Measurements from ENCODE around the gene ATP5F1E.

DNA sequence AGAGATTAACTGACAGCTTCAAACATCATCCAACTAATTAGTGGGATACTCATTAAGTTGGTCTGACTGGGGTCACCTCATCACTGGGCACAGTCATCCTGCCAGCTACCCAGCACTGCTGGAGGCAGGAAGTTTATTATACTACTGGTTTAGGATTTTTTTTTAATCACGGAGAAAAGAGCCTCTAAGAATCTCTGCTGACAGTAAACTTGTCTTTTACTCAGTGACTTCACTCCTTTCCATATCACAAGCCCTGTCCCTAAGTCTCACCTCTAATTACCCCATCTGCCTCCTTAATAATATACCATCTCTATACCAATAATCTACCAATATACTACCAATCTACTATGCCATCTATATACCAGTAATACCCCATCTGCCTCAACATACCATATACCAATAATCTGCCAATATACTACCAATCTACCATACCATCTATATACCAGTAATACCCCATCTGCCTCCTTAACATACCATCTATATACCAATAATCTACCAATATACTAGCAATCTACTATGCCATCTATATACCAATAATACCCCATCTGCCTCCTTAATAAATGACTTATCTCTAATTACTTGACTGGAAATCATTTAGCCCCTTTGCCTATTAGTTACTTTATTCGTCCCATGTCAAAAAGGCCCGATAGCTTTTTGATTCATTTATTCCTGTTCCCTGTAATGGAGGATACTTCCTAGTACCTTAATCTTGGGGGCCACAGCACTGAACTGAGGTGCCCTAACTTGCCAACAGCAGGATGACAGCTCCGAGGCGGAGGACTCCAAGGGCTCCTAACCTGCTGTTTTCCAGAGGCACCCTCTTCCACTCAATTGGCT is 5.0 kb downstream of the ATP5F1E start:
- TF ChIP-seq PKNOX1 (IDR thresholded peaks at IDR 0.05) (no peak), SUZ12 (IDR thresholded peaks at IDR 0.05) (no peak), FOXK2 (IDR thresholded peaks at IDR 0.05) (no peak), ZNF384 (IDR thresholded peaks at IDR 0.05) (no peak), SP1 (IDR thresholded peaks at IDR 0.05) (no peak)

Measured in HEK293T (cell line).